HPDE6-E6E7 (cell line): ENCODE data around the gene CNOT2.
"Not testable (repeated sequence)": the region's sequence is repeated elsewhere in the genome, so short reads cannot be mapped to it uniquely, and the experiment has no call there.

Experiments
- DNase-seq: peaks from one replicate; pipeline ENCODE4 v3.0.0; 2011; ENCODE audit warnings: missing footprints; ENCODE audit errors: extremely low spot score

The CNOT2 gene

DNA sequence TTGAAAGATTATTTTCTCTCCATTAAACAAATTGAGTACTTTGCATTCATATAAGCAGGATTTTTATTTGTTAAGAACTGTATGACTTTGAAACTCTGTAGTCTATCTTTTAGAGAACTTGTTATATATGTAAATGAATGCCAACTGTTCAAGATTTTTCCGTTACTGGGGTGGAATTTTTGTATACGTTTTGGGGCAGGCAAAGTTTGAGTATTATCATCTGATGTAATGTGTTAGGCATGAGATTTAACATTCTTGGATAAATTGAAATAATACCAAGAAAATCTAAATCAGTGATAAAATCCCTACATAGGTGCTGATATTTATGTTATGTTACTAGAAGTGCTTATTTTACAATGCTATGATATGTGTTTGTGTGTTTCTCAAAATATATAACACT is 8.4 kb downstream of the CNOT2 start:
- no peak for DNase-seq

DNA sequence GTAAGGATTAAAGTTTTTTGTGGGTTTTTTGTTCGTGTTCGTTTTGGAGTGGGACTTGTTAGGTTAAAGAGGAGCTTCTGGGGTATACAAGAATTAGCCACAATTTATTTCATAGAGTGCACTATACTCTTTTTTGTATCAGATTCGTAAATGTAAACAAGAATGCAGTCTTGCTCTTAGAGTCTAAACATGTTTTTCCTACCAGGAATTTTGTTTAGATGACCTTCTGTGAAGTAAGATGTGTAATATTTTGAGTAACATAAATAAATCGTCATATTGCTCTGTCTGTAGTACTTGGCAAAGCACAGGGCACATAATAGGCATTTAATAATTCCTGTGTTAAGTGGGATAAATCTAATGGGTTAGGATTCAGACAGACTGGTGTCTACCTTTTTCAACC is 9.6 kb downstream of the CNOT2 start:
- DNase-seq = no peak

DNA sequence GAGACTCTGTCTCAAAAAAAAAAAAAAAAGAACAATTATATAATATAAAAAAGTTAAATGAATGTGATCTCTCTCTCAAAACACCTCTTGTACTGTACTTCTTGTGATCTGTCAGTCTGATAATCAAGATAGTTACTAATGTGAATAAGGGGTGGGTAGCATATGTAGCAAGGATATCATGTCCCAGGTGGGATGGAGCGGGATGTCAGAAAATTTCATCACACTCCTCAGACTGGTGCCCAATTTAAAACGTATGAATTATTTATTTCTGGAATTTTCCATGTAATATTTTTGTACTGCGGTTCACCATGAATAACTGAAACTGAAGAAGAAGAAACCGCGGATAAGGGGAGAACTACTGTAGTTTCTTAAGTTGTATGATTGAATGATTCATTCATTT is 11.0 kb downstream of the CNOT2 start:
- DNase-seq = no peak

DNA sequence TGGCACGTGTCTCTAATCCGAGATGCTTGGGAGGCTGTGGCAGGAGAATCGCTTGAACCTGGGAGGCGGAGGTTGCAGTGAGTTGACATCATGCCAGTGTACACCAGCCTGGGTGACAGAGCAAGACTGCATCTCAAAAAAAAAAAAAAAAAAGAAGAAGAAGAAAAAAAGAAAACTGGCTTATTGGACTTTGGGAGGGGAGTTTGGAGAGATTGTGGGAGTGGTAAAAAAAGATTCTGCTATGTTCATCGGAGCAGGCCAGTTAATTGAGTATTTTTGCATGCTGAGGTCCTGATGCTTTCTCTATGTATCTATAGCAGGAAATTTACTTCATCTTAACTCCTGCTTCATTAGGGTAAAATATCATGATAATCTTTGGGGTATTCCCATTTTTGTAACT is 11.6 kb downstream of the CNOT2 start:
- no peak for DNase-seq

DNA sequence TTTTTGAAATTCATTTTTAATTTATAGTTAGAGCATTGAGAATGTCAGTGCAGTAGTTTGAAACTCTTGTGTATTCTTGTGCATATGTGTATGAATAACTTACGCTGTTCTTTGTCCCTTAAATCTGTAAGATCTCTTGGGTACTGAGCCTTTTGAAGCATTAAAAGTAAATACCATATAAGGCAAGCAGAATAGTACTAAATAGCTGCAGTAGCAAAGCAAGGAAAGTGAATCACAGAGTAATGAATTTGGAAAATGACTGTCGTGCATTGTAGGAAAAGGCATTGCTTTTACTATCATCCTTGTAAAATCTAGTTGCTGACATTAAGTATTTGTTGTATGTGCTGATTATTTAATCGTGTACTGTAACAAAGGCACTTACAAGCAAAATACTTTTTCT is 12.1 kb downstream of the CNOT2 start:
- DNase-seq = no peak

DNA sequence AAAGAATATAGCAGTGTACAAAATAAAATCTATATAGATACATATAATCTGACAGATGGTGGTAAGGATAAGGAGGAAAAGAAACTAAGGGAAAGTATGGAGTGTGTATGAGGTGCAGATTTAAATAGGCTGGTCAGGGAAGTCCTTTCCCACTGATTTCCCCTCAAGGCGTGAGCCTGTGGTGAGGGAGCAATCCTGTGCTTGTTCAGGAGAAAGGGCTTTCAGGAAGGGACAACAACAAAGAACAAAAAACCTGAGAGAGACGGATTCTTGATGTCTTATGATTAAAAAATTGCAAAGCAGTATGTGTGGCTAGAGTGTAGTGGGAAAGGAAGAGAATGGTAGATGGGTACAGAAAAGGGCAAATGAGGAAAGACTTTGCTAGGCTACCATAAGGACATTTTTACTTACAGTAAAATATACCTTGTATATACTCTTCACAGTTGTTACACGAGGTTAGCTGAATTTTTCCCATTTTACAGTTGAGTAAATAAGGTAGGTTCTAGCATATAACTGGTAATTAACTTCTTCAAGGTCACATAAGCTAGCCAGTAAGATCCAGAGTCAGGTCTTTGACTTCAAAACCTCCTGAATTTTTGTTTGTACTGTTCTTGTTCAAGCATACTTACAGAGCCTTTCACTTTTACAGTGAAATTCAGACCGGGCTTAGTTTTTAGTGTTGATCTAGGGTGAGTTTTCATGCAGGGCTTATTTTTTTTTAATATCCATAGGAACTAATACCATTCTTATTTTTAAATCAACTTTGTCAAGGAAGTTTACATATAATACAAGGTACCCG is 15.6 kb downstream of the CNOT2 start:
- no peak for DNase-seq

DNA sequence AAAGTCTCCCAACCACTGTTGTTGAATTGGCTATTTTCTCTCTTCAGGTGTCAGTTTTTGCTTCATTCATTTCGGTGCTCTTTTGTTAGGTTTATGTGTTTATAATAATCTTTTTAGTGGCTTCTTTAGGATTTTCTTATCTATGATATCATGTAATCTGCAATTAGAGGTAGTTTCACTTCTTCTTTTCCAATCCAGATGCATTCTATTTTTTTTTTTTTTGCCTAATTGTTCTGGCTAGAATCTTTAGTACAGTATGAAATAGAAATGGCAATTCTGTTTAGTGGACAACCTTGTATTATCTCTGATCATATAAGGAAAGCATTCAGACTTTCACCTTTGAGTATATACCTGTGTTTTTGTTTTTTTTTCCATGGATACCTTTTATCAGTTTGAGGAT is 17.4 kb downstream of the CNOT2 start:
- DNase-seq = no peak

DNA sequence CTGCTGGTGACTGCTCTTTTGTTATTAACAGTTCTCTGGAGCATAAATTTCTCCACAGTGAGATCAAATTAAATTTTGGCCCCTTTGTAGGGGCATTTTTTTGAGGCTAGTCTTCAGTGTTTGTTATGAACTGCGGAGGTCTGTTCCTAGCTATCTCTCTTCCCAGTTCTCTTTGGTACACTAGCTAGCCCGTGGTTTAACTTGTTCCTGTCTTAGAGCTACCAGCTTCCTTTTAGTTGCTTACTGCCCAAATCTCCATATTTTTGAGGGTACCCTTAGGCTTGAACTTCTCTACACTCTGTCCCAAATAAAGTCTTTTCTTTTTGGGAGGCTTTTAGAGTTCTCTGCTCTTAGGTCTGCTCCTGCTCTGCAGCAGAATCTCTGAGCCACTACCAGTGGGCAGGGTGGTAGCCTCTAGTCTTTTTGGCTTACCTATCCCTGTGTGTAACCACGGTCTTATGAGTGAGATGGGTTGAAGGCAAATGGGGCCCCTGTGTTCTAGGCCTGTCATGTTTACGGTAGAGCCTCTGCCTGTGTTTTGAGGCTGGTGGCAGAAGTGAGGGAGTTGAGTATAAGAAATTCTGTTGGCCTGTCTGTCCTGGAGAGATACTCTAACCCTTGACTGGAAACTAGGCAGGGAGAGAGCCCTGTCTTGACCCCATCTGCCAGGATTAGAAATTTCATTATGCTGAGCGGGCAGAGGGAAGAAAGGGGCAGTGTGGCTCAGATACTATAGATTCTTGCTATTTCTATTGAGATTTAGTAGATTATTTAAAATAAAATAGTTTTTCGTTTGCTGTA is 21.0 kb downstream of the CNOT2 start:
- no peak for DNase-seq

DNA sequence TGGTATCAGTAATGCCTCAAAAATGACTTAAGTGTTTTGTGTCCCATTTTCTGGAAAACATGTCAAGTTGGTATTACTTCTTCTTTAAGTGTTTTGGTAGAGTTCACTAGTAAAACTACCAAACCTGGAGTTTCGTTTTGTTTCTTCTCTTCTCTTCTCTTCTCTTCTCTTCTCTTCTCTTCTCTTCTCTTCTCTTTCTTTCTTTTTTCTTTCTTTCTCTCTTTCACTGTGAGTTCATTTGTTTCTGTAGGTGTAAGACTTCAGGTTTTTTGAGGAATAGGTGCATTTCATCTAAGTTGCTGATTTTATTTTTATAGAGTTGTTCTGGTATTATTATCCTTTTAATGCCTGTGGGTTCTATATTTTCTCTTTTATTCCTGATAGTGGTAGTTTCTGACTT is 21.9 kb downstream of the CNOT2 start:
- no peak for DNase-seq

DNA sequence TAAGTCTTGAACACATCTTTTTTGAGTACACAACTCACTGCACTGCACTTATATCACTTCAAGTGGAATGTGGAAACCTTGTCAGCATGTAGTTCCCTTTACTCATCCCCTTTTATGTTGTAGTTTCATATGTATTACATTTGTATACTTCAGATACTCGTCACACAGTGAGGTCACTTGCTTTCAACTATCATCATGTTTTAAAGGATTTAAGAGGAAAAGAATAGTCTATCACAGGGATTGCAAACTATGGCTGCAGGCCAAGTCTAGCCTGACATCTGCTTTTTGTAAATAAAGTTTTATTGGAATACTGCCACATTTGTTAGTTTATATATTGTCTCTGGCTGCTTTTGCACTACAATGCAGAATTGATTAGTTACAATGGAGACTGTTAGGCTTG is 24.3 kb downstream of the CNOT2 start:
- no peak for DNase-seq

DNA sequence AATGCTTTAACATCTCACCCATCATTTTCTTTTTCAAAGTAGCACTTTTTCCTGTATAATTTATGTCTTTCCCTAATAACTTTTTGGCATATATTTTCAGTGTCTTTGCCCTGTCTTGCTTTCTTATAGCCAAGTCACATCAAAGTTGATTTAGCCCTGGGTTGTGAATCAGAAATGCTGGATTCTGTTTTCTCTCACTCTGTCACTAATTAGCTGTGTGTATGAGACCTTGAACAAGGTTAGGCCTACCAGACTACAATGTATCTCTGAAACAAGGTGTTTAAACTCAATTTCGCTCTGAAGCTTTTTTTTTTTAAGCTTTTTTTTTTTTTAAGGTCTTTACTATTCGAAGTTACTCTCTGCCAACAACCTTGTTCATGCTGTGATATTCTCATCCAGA is 25.7 kb downstream of the CNOT2 start:
- no peak for DNase-seq

DNA sequence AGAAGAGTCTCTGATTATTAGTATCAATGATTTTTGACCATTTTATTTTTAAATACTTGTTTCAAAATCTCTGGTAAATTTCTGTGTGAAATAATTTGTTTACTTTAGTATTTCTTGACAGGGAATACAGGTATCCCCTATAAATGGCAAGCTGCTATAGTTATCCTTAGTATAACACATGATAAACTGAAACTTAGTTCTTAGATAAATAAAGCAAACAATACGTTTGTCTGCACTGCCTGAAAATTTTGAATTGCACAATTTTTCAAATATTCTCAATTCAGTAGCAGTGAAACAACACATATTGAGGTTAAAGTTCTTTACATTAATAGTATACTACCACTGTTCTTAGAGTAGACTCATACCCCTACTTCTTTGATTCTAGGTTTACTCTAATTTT is 26.9 kb downstream of the CNOT2 start:
- DNase-seq = no peak

DNA sequence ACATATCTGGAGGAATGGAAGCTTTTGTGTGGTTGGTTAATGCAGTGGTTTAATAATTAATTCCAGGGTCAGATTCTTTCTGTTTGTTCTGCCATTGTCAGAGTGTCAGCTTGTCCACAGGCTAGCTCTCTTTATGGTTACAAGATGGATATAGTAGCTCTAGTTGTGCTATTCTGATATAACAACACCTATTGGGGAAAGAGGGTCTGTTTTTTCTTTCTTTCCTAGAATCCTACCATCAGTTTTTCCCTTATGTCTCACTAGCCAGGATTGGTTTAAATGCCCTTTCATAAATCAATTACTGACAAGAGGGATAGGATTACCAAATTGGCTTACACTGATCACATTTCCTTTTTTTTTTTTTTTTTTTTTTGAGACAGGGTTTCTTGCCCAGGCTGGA is 27.8 kb downstream of the CNOT2 start:
- DNase-seq = no peak

DNA sequence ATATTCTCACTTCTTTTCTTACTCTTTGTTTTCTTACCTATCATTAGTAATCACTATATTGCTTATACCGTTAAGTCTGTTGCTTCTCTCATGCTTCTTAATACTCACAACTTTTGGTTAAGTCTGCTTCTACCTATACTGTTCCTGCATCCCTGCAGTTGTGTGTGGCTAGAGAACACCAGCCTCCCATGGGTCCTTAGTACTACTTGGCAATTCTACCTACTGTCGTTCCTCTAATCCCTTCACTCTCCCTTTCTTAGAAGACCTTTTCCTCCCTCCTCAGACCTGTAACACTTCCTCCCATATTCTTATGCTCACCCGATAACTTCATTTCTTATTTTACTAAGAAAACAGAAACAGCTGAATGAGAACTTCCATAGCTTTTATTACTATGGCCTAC is 29.3 kb downstream of the CNOT2 start:
- DNase-seq = no peak

DNA sequence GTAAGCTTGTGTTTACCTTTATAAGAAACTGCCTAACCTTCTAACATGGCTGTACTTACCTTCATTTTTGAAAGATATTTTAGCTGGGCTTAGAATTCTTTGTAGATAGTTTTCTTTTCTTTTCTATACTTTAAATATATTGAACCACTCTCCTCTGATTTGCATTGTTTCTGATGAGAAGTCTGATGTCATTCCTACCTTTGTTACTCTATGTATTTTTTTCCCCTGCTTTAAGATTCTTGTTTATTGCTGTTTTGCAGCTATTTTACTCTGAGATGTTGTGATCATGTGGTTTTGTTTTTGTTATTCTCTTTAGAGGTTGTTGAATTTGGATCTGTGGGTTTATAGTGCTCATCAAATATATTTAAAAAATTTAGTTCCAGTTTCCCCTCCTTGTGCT is 31.8 kb downstream of the CNOT2 start:
- DNase-seq = no peak

DNA sequence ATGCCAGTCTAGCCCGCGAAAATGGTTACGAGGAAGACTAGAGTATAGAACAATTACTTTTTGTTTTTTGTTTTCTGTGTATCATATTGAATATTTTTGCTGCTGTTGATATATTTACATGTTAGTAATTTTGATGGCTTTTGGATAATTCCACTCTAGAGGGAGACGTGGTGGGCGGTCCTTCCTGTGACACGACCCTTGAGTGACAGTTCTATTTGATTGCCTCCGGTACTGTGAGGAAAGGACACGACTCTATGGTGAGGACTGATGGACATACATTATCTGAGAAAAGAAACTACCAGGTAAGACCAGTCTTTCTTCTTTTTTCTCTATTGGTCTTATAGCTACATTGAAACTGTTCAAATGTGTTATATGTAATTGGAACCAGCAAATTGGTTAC is 34.7 kb downstream of the CNOT2 start:
- DNase-seq = no peak

DNA sequence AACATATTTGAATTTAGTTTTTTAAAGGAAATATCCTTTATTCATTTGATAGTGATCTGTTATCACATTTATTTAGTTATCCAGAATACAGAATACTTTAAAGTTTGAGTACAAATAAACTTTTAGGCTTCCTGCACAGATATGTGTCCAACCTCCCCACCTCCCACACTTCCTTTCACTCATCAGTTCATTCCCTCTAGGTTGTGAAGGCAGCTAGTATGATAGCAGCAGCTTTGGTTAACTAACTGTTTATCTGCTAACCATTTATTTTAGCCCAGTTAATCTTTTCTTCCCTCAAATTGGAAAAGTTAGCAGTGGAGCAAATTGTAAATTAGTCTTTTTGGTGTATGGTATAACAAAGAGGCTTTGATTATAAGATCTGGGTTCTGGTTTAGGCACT is 35.7 kb downstream of the CNOT2 start:
- DNase-seq = no peak

DNA sequence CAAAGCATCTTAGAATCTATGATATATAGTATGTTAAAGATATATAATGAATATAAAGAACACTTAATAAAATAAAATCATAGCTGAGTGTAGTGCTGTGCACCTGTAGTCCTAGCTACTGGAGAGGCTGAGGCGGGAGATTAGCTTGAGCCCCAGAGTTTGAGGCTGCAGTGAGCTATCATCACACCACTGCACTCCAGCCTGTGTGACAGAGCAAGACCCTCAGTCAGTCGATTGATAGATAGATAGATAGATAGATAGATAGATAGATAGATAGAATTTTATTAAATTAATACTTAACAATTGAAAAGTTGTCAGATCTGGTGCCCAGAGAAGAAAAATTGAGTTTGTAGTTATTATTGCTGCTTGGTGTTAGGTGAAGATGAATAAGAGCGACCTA is 40.0 kb downstream of the CNOT2 start:
- no peak for DNase-seq

DNA sequence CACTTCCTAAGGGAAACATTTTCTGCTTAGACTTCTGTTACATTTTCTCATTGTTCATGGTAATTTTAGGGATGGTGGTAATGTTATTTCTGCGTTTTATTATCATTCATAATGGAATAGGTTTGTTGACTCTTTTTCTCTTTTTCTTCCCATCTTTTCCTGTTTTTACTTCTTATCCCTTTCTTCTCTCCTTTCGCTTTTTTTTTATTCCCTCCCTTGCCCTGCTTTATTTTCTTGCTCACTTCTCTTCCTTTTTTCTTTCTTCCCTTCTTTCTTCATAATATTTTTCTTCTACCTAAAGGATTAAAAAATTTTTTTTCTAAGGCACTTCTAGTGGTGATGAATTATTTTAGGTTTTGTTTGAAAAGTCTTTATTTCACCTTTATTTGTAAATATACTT is 45.6 kb downstream of the CNOT2 start:
- DNase-seq = no peak

DNA sequence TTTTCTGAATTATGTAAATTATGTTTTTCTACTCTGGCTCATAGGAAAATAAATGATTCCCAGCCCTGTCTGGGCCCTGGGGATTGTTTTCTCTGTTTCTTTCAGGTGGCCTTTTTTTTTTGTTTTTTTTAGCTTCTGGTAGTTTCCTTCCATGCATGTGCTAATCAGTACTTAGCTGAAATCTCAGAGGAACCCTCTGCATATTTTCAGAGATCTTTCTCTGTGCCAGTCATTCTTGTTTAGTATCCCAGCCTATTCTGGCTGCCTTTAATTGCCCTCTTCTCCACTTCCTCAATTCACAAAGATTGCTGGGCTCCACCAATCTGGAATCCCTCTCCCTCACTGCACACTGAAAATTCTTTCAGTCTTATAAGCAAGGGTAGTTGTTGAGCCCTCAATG is 46.9 kb downstream of the CNOT2 start:
- DNase-seq = no peak

DNA sequence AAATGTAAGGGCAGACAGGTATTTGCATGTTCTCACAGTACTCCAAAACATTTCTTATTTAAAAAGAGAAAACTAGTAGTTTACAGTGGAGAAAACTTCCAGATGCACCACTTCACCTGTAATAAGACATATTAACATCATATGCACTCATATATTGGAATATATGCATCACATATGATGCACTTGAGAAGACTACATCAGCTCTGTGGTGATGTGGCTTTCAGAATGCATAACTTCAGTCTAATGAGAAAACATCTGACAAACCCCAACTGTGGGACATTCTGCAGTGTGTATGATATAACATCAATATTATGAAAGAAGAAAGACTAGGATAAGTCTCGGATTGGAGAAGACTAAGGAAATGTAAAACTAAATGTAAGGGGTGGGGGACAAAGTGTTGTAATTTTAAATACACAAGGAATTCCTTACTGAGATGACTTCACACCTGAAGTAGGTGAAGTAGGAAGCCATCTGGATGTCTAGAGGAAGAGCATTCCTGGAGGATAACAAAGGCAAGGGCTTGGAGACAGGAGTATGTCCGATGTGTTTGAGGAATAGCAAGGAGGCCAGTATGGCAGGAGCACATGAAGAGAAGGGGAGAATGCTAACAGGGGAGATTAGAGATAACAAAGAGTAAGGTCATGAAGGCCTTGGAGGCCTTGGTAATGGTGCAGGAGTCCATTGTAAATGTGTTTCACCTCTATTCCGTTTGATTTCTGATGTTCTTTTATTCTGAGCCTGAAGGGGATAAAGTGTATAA is 49.0 kb downstream of the CNOT2 start:
- no peak for DNase-seq

DNA sequence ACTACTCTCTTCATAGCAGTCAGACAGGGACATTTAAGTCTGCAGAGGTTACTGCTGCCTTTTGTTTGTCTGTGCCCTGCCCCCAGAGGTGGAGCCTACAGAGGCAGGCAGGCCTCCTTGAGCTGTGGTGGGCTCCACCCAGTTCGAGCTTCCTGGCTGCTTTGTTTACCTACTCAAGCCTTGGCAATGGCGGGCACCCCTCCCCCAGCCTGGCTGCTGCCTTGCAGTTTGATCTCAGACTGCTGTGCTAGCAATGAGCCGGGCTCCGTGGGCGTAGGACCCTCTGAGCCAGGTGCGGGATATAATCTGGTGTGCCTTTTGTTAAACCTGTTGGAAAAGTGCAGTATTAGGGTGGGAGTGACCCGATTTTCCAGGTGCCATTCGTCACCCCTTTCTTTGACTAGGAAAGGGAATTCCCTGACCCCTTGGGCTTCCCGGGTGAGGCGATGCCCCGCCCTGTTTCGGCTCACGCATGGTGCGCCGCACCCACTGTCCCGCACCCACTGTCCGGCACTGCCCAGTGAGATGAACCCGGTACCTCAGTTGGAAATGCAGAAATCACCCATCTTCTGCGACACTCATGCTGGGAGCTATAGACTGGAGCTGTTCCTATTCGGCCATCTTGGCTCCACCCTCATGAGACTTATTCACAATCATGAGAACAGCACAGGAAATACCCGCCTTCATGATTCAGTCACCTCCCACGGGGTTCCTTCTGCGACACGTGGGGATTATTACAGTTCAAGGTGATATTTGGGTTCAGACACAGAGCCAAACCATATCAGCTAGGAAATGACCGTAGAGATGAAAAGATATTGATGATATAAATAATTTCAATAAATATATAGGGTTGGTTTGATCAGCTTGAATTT is 61.7 kb downstream of the CNOT2 start:
- not testable (repeated sequence) for DNase-seq
